ENCODE measurements around the gene CPXM1. TPM values are rescaled to one million over a fixed set of nuclear protein-coding genes. Genes with fewer than 3 reads are reported as not detected.

The CPXM1 gene
- total RNA-seq, 1 experiment from 2014 or later, result not detected

GRCh38 chr20:2799688-2800520 lies 523 bp downstream of the CPXM1 start:
- Histone ChIP-seq H3K4me2 (ENCODE audit: low read length) (no peak overlapping the region), H3K36me3 (ENCODE audit: low read depth, low read length) (no peaks in the 10 kb centered on the region), H4K20me1 (ENCODE audit: low read length) (no peaks in the 10 kb centered on the region), H3K9me3 (ENCODE audit: low read length) (no peaks in the 10 kb centered on the region), H3F3A (ENCODE audit: low read length, unreplicated experiment) (no peaks in the 10 kb centered on the region), H3K4me3 (ENCODE audit: low read length) (no peak overlapping the region), H3K9ac (ENCODE audit: low read length) (no peak overlapping the region), H3K79me2 (ENCODE audit: low read length) (no peaks in the 10 kb centered on the region), H3K4me1 (ENCODE audit: insufficient read depth, low read length) (no peaks in the 10 kb centered on the region), H3K27ac (ENCODE audit: low read length) (no peak overlapping the region), H3K9me2 (replicated peaks; ENCODE audit: low read length) (no peaks in the 10 kb centered on the region), H2AFZ (ENCODE audit: low read length) (no peak overlapping the region), H3K27me3 (ENCODE audit: low read length) (peaks cover 4% of the 10 kb centered on the region)
- no TSS peak for BruUV-seq (replicated peaks)
- DNase-seq (no peak), ATAC-seq (no peak)
- TF ChIP-seq EZH2 (IDR thresholded peaks at IDR 0.05; ENCODE audit: low read length, unreplicated experiment) (no peak), EZH2phosphoT487 (IDR thresholded peaks at IDR 0.05; ENCODE audit: borderline replicate concordance, low read length) (no peak)
- TF ChIP-seq, protein P1, sequence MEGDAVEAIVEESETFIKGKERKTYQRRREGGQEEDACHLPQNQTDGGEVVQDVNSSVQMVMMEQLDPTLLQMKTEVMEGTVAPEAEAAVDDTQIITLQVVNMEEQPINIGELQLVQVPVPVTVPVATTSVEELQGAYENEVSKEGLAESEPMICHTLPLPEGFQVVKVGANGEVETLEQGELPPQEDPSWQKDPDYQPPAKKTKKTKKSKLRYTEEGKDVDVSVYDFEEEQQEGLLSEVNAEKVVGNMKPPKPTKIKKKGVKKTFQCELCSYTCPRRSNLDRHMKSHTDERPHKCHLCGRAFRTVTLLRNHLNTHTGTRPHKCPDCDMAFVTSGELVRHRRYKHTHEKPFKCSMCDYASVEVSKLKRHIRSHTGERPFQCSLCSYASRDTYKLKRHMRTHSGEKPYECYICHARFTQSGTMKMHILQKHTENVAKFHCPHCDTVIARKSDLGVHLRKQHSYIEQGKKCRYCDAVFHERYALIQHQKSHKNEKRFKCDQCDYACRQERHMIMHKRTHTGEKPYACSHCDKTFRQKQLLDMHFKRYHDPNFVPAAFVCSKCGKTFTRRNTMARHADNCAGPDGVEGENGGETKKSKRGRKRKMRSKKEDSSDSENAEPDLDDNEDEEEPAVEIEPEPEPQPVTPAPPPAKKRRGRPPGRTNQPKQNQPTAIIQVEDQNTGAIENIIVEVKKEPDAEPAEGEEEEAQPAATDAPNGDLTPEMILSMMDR (conservative IDR thresholded peaks at IDR 0.05; ENCODE audit: low read depth, low read length), result no peak
- ChIA-PET POLR2A (ENCODE audit: unreplicated experiment) (no interaction called here), CTCF (no interaction called here)
- intact Hi-C loops (cut with micrococcal nuclease), result no loop called here

DNA sequence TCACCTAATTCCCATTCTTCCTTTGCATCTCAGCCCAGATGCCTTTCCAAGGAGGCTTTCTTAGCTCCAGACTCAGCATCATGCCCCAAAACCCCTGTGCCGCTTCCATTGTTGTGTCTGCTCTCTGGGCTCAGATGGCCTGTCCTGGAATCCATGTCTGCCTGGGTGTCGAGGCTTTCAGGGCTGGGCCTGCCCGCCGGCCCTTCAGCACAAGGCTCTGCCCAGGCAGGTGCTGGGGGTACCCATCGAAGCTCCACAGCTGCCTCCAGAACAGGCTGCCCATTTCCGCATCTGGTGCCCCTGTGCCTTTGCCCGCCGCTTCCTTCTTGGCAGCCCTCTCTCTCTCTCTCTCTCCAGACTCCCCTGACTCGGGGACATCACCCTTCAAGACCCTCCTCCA lies 1.2 kb downstream of the CPXM1 start:
- H3K9me3 ChIP-seq (ENCODE audit: low read length), result no peaks in the 10 kb centered on the region
- no peaks in the 10 kb centered on the region for H4K20me1 ChIP-seq (ENCODE audit: low read length)
- H3K9ac ChIP-seq (ENCODE audit: low read length), result no peak overlapping the region
- TF ChIP-seq, protein P1 (conservative IDR thresholded peaks at IDR 0.05; ENCODE audit: low read depth, low read length), result no peak
- no peak for TF ChIP-seq EZH2phosphoT487 (IDR thresholded peaks at IDR 0.05; ENCODE audit: borderline replicate concordance, low read length)
- no peak for TF ChIP-seq EZH2 (IDR thresholded peaks at IDR 0.05; ENCODE audit: low read length, unreplicated experiment)
- POLR2A ChIA-PET (ENCODE audit: unreplicated experiment), result no interaction called here
- ATAC-seq, result no peak
- H3K27ac ChIP-seq (ENCODE audit: low read length), result no peak overlapping the region
- DNase-seq, result no peak
- H3F3A ChIP-seq (ENCODE audit: low read length, unreplicated experiment), result no peaks in the 10 kb centered on the region
- H3K4me2 ChIP-seq (ENCODE audit: low read length), result no peak overlapping the region
- no peaks in the 10 kb centered on the region for H3K9me2 ChIP-seq (replicated peaks; ENCODE audit: low read length)
- intact Hi-C loops (cut with micrococcal nuclease), result no loop called here
- no peaks in the 10 kb centered on the region for H3K79me2 ChIP-seq (ENCODE audit: low read length)
- H3K4me3 ChIP-seq (ENCODE audit: low read length), result no peak overlapping the region
- no peak overlapping the region for H2AFZ ChIP-seq (ENCODE audit: low read length)
- CTCF ChIA-PET, result no interaction called here
- H3K4me1 ChIP-seq (ENCODE audit: insufficient read depth, low read length), result no peaks in the 10 kb centered on the region
- H3K27me3 ChIP-seq (ENCODE audit: low read length), result peaks cover 10% of the 10 kb centered on the region
- BruUV-seq (replicated peaks), result no TSS peak
- no peaks in the 10 kb centered on the region for H3K36me3 ChIP-seq (ENCODE audit: low read depth, low read length)

GRCh38 chr20:2798814-2799213 lies 1.6 kb downstream of the CPXM1 start:
- Histone ChIP-seq H3K4me3 (ENCODE audit: low read length) (no peak overlapping the region), H3K9ac (ENCODE audit: low read length) (no peak overlapping the region), H4K20me1 (ENCODE audit: low read length) (no peaks in the 10 kb centered on the region), H3K9me3 (ENCODE audit: low read length) (no peaks in the 10 kb centered on the region), H3F3A (ENCODE audit: low read length, unreplicated experiment) (no peaks in the 10 kb centered on the region), H3K9me2 (replicated peaks; ENCODE audit: low read length) (no peaks in the 10 kb centered on the region), H3K27me3 (ENCODE audit: low read length) (peaks cover 15% of the 10 kb centered on the region), H3K4me1 (ENCODE audit: insufficient read depth, low read length) (no peaks in the 10 kb centered on the region), H3K36me3 (ENCODE audit: low read depth, low read length) (no peaks in the 10 kb centered on the region), H3K79me2 (ENCODE audit: low read length) (no peaks in the 10 kb centered on the region), H3K4me2 (ENCODE audit: low read length) (no peak overlapping the region), H2AFZ (ENCODE audit: low read length) (no peak overlapping the region), H3K27ac (ENCODE audit: low read length) (no peak overlapping the region)
- ATAC-seq (no peak; the same call in 1 of the 2 replicates), DNase-seq (no peak)
- no TSS peak for BruUV-seq (replicated peaks)
- TF ChIP-seq, protein P1 (conservative IDR thresholded peaks at IDR 0.05; ENCODE audit: low read depth, low read length), result no peak
- no peak for TF ChIP-seq EZH2 (IDR thresholded peaks at IDR 0.05; ENCODE audit: low read length, unreplicated experiment)
- TF ChIP-seq EZH2phosphoT487 (IDR thresholded peaks at IDR 0.05; ENCODE audit: borderline replicate concordance, low read length), result no peak
- ChIA-PET POLR2A (ENCODE audit: unreplicated experiment) (no interaction called here), CTCF (no interaction called here)
- intact Hi-C loops (cut with micrococcal nuclease), result no loop called here
